ENCODE data around the gene ANGPT4. TPM values are rescaled to one million over a fixed set of nuclear protein-coding genes. Genes with fewer than 3 reads are reported as not detected.

ANGPT4 gene
- polyA plus RNA-seq, 3 donors, result 0.18 to 0.46 (median 0.27) TPM

GRCh38 chr20:826695-827323 is 89.3 kb downstream of the ANGPT4 start:
- DNase-seq, result no peak

GRCh38 chr20:825710-826421 is 90.3 kb downstream of the ANGPT4 start:
- no peak for DNase-seq

GRCh38 chr20:824916-825315 is 91.2 kb downstream of the ANGPT4 start:
- DNase-seq, result no peak

GRCh38 chr20:824490-824889 is 91.6 kb downstream of the ANGPT4 start:
- DNase-seq, result no peak

GRCh38 chr20:823574-823902 is 92.6 kb downstream of the ANGPT4 start:
- no peak for DNase-seq

- DNase-seq, result no peak
These were observed 93.2 kb downstream of the ANGPT4 start for GRCh38 chr20:822651-823573.

- no peak for DNase-seq
These were observed 94.4 kb downstream of the ANGPT4 start for GRCh38 chr20:821731-822065.

GRCh38 chr20:821046-821730 is 94.9 kb downstream of the ANGPT4 start:
- DNase-seq, result no peak

- DNase-seq, result no peak
These were observed 95.7 kb downstream of the ANGPT4 start for GRCh38 chr20:820323-820953.

Other genes with a start within 250 kb of the ANGPT4 start
- under 1 TPM in 2 of 3 donors, not detected in 1; 0.06 to 0.07 TPM for gene SCRT2, start 240.5 kb downstream of the ANGPT4 start, polyA plus RNA-seq (ENCODE audit: insufficient read length in 3 of 3)
- 1 to 10 TPM; 4.1 to 5.9 (median 4.3) TPM for gene SLC52A3, start 147.8 kb downstream of the ANGPT4 start, polyA plus RNA-seq (ENCODE audit: insufficient read length in 3 of 3)
- 10 to 100 TPM in 2 of 3 donors, 1 to 10 TPM in 1; 9.6 to 12.0 (median 12.0) TPM for gene FAM110A, start 82.6 kb downstream of the ANGPT4 start, polyA plus RNA-seq (ENCODE audit: insufficient read length in 3 of 3)
- 1 to 10 TPM; 1.7 to 3.3 (median 2.1) TPM for gene RSPO4, start 86.0 kb upstream of the ANGPT4 start, polyA plus RNA-seq (ENCODE audit: insufficient read length in 3 of 3)
- gene PSMF1, start 202.3 kb upstream of the ANGPT4 start, polyA plus RNA-seq (ENCODE audit: insufficient read length in 3 of 3), result 100 to 1,000 TPM; 134 to 151 (median 151) TPM

Data from renal pelvis (tissue), 4 donors.